NCI-H2171 treated with DMSO at 0.1 percent for 48 hours (cell line): ENCODE data around the gene YWHAH.

Experiments
- DNase-seq: peaks from one replicate; lab custom pipeline; 2025; lab: John Stamatoyannopoulos, UW

YWHAH gene

DNA sequence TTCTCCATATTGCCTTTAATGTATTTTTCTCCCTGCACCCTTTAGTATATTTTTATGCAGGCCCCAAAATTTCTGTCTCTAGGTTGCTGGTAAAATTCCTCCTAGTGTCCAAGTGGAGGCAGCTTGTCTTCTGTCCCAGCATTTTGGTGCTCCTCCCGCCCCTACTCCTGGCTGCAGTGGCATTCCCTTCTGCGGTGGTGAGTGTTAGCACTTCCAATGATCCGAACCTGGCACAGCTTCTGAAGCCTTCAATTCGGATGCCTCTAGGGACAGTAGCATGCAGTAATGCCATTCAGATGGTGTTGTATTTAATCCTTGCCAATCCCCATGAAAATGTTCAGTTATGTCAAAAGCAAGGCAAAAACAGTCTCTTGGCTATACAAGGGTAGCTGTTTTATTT lies 5.9 kb downstream of the YWHAH start:
- DNase-seq: no peak

DNA sequence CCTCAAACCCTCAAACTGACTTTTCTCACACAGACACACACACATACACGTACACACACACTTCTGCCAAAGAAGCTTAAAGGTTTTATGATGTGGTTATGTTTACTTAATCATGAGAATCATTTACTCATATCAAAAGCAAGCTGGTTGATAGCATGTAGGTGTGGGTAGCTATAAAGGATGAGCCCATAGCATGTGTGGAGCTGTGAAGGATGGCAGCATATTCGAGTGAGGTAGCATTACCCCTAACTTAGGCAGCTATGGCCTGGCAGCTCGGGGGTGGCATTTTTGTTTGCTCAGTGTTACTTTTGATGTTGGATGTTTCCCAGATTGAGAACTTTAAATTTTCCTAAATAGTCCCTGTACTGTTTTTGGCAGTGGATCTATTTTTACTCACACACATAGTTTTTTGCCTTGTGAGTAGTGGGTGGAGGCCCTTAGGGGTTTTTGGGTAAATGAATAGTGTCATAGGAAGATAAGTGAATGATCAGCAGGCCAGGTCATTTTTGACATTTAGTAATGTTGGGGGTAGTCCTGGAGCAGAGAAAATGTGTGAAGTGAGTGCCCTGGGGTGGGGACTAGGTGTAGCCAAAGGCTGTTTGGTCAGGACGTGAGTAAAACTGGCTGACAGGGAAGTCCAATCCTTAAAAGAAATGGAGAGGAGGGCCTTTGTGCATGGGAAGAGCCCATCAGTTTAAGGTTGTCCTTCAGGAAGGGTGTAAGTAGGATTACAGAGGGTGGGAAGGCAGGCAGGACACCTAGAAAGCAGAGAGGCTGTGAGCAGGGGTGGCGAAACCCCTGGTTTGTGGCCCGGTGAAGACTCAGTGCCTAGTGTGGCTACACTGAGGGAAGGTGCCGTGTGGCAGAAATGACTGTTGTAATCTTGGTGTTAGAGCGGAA lies 7.1 kb downstream of the YWHAH start:
- no peak for DNase-seq

DNA sequence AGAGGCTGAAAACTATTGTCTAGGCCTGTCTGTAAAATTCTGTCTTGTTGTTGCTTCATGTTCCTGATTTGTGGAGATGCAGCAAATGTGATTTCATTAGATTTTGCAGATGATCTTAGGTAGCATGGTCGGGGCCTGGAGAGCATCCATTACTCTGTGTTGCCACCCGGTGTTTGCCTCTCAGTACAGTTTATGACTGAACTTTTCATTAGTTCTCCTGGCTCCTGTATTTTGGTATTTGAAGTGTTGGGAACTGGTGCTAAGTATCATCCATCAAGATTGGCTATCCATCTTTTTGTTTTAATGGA lies 7.7 kb downstream of the YWHAH start:
- DNase-seq: no peak

DNA sequence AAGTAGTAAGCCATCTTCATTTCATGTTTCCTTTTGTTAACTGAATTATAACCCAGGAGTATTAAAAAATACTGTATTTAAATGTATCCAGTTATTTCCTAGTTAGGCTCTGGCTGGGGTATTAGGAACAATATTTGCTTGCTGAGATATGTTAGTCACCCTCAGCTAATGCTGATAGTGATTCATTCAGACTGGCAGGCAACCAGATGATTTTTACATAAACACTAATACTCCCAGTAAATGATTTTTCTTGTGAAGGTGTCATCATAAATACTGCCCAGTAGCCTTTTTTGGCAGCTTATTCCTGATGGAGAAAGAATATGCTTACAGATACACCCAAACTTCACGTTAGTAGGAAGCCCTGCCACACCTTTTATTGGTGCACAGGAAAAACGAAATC lies 8.1 kb downstream of the YWHAH start:
- DNase-seq: no peak

DNA sequence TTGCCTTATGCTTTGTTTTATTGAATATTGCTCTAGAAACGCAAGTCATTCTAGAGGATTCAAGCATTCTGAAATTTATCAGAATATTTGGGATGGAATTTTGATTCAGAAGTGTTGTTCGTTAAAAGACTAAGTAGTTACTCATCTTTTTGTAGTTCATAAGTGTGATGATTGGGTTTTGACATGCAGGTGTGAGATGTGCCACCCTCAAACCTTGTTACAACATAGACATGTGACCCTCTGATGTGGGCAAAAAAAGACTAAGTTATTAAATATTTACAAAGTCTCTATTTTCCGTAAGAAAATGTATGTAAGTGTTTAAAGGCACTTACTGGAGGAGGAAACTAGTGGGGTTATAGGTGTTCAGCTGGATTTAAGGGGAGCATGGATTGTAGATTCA lies 8.9 kb downstream of the YWHAH start:
- DNase-seq: no peak

DNA sequence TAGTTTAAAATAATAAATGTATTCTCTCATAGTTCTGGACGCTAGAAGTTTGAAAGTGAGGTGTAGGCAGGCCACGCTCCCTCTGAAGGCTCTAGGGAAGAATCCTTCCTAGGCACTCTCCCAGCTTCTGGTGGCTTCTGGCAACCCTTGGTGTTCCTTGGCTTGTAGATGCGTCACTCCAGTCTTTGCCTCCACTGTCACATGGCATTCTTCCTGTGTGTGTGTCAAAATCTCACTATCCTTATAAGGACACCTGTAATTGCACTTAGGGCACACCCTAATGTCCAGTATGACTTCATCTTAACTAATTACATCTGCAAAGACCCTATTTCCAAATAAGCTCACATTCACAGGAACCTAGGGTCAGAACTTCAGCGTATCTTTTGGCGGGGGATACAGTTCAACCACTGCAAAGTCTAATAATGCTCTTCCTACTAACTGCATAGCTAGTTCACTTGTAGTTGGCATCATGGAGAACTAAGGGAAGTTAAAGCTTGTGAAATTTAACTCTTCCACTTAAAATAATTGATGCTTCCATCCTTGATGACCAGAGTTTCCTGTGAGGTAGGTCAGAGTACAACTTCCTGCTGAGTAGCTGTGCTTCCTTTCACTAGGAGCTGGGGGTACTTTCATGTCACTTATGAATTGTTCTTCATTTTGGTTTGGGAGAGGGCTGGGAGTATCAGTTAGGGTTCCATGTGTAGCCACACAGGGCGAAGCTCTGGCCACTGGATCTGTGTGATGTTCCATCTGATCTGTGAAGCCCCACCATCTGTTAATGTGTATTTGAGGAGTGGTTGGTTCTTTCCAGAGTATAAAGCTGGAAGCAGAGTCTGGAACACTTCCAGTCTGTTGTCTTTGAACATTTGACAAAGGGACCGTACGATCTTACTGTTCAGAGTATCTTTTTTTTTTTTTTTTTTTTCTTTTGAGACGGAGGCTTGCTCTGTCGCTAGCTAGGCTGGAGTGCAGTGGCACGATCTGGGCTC lies 10.5 kb downstream of the YWHAH start:
- peak; percentile 14 for DNase-seq

DNA sequence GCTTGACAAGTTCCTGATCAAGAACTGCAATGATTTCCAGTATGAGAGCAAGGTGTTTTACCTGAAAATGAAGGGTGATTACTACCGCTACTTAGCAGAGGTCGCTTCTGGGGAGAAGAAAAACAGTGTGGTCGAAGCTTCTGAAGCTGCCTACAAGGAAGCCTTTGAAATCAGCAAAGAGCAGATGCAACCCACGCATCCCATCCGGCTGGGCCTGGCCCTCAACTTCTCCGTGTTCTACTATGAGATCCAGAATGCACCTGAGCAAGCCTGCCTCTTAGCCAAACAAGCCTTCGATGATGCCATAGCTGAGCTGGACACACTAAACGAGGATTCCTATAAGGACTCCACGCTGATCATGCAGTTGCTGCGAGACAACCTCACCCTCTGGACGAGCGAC lies 12.0 kb downstream of the YWHAH start:
- no peak for DNase-seq

DNA sequence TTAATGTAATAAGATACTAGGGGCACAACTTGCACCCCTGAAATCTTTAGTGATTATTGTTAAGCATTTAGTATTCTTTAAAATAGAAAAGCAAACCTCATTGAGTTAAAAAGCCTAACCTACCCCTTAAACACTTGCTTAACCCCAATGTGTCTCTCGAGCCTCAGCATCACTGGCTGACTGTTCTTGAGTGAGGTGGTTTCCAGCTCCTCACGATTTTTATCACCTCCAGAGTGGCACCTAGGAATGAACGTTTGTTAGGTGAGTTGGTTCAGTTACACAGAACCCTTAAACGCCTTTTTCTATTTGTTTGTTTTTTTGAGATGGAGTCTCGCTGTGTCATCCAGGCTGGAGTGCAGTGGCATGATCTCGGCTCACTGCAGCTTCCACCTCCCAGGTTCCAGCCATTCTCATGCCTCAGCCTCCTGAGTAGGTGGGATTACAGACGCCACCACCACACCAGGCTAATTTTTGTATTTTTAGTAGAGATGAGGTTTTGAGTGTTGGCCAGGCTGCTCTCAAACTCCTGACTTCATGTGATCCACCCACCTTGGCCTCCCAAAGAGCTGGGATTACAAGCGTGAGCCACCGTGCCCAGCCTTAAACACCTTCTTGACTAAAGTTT lies 13.7 kb downstream of the YWHAH start:
- DNase-seq: no peak

DNA sequence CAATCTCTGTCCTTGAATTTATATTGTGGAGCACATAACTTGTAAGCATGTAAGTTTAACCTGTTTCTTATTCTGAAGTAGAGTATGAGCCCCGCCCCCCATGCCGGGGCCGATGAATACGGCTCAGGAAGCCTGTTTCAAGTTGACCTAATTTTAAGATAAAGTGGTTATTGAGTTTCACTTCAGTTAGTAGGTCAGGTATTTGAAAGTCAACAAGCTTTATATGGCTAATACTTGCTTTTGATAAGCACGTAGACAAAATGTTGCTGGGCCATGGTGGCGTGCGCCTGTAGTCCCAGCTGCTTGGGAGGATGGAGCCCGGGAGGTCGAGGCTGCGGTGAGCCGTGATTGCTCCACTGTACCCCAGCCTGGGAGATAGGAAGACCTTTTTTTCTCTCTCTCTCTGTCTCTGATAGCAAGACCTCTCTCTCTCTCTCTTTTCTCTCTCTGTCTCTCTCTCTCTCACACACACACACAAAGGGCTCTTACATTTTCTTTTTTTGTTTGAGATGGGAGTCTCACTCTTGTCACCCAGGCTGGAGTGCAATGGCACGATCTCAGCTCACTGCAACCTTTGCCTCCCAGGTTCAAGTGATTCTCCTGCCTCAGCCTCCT lies 14.4 kb downstream of the YWHAH start:
- no peak for DNase-seq

DNA sequence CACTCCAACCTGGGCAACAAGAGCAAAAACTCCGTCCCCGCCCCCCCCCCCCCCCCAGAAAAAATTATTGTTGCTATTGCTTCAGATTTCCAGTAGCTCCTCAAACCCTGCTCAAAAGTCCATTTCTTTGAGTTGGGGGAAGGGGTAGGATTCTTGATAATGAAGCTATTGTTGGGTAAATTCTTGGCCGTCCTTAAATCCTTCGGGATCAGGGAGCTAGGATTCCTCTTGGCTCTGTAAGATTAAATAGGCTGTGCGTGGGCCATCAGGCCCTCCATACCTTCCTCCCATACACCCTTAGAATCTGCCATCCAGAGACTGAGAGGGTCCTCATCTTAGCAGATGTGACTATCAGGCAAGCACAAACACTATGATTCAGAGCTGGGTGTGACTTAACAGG lies 16.4 kb downstream of the YWHAH start:
- no peak for DNase-seq

DNA sequence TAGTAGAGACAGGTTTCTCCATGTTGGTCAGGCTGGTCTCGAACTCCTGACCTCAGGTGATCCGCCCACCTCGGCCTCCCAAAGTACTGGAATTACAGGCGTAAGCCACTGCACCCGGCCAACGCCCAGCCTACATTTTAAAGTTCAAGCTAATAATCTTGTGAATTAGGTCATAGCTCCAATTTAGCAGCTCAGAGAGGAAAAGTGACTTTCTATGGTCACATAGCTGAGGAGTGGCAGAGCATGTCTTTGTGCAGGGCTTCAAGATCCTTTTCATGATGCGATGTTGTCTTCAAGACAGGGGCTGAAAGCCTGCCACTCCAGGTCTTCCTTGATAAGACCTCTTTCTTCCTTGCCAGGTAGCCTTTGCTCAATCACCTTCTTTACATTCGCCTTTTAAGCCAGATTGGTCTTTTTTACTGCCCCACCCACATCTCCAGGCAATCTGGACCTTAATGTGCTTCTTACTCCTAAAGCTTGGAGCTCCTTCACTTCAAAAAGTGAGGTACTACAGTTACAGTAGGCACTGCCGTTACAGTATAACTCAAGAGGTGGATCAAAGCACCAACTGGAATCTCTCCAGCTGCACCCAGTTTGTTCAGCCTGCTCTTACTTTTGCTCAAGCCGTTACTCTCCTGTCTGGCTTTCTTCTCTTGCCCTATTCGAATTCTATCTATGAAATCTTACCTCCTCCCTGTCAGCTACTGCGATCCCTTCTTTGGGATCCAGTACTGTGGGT lies 18.2 kb downstream of the YWHAH start:
- no peak for DNase-seq

DNA sequence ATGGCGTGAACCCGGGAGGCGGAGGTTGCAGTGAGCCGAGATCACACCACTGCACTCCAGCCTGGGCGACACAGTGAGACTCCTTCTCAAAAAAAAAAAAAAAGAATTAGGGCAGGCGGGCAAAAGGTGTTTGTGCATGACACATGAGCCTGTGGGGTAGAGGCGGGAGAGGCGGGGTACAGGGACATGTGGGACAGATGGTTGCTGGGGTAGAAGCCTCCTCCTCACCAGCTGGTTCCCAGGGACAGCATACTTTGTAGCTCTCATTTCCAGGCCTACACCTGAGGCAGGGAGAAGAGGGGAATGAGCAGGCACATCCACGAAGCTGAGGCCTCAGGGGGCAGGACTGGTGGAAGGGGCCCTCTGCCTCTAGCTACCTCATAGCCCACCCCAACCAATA lies 23.7 kb downstream of the YWHAH start:
- DNase-seq: peak; percentile 96

DNA sequence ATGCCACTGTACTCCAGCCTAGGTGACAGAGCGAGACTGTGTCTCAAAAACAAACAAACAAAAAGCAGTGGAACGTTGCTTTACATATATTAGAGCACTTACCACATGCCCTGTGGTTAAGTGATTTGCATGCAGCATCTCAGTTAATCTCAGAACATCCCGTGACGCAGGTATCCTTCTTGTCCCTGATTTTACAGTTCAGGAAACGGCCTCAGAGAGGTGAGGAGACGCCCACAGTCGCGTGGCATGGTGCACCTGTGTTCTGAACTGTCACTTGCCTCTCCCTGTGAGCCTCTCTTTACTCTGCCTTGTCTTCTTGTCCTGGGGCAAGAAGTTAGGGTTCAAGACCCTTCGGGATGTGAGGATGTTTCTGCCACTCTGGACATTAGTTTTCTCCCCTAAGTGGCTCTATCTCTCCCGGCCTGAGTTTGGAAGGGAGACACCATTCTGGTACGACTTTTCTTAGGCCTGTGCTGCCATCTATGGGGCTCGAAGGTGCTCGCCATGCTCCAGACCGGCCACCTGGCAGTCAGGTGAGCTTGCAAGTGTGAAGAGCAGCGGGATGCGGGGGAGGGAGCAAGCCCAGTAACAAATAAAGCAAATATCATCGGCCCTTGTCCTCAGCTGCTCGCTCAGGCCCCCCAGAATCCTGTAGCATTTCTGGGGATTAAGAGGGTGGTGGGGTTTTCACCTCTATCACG lies 25.6 kb downstream of the YWHAH start:
- peak; percentile 90 for DNase-seq

DNA sequence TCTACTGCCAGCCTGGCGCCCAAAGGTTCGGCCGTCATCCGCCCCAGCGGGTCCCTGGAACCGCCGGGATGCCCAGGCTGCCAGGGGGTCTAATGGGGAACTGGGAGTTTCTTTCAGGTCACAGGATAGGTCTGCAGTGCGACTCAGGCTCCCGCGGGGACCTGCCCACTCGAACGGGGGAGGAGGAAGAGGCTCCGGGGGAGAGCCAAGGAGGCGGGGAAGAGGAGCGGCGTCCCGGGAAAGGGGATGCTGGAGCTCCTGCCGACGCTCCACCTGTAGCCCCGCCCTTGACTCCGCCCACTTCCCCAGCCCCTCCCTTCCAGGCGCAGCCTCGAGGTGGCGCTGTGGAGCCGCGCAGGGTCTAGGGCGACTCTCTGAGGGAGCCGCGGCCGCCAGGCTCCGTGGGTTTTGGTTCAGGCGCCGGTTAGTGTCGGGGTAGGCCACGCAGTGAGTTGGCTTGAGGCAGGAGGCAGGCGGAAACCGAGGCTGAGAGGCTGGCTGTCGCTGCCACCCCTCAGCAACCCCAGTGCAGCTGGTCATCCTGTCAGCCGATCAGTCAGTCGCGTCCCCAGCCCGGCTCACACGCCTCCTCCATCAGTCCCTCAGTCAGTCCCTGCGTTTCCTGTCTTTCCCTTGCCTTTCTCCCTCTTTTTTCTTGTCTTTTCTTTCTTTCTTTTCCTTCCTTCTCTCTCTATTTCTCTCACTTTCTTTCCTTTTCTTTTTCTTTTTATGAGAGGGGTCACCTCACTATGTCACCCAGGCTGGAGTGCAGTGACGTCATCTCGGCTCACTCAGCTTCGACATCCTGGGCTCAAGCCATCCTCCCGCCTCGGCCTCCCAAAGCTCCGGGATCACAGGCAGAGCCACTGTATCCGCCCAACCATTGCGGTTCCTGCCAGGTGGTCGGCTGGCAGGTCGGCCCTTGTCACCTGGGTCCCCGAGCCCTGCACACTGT lies 26.4 kb downstream of the YWHAH start:
- DNase-seq: peak; percentile 85

DNA sequence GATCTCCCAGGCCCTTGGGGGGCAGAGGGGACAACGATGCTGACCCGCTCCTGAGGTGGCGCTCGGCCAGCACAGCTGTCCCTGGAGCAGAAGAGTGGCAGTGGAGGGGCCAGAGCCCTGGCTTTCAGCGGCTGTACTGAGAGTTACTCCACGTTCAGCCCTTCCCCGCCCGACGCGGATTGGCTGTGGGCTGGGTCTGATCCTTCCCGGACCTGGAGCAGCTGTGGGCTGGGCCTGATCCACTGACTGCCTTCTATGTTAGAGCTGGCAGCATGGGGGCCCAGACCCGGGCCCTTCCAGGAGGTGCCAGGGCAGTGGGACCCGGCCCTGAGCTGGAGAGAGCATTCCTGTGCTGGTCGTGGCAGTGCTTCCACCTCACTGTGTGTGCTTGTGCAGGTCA lies 27.8 kb downstream of the YWHAH start:
- DNase-seq: no peak

DNA sequence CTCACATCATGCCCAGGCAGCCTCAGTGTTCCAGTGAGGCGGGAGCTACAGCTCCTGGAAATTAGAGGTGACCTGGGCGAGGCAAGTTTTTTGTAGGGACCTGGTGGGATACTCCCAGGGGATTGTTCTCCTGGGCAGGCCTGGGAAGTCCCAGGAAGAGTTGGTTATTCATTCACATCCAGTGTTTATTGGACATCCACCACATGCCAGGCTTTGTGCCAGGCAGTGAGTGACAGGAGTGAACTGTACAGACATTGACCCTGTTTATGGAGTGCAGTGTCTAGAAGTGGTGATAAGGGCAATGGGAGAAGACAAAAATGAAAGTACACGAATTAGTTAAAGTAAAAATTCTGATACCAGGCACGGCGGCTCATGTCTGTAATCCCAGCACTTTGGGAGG lies 29.4 kb downstream of the YWHAH start:
- DNase-seq: no peak

DNA sequence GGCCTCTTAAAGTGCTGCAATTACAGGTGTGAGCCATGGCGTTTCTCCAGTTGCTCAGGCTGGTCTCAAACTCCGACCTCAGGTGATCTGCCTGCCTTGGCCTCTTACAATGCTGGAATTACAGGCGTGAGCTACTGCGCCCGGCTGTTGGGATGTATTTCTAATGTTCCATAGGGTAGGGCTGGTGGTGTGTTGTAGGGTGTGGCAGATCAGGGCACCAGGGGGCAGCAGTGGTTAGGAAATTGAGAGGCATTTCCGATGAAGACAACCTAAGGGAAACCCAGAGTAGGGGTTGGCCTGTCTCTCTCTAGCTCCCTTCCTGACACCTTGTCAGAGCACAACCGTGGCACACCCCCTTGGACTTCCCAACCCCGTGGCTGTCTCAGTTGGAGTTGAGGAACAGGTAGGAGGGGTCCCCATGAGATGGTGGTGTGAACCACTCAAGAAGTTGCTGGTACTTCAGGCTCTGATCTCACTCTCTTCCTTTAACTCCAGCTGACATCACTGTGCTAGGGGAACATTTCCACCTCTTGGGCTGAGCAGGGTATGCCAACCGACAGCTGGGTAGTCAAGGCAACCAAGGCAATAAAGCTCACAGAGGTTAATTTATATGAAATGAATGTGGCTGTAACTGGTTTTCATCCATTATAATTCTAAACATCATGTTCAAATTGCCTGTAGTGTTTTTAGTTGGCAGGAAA lies 33.0 kb downstream of the YWHAH start:
- DNase-seq: peak; percentile 82

DNA sequence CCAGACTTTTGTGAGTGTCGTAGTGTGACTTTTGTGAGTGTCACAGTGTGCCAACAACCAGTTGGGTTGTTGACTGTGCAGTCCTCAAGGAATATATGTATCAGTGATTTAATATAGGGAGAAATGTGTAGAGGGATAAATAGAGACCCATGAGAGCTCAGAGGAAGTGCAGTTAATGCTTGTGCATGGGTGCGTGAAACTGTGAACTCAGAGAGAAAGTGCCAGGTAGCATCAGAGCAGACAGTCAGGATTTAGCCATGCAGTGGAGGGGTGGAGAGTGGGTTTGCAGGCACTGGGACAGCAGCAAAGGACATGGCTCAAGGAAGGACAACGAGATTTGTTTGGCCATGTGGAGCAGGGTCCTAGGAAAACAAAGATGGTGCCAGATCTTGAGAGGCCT lies 33.6 kb downstream of the YWHAH start:
- peak; percentile 36 for DNase-seq

DNA sequence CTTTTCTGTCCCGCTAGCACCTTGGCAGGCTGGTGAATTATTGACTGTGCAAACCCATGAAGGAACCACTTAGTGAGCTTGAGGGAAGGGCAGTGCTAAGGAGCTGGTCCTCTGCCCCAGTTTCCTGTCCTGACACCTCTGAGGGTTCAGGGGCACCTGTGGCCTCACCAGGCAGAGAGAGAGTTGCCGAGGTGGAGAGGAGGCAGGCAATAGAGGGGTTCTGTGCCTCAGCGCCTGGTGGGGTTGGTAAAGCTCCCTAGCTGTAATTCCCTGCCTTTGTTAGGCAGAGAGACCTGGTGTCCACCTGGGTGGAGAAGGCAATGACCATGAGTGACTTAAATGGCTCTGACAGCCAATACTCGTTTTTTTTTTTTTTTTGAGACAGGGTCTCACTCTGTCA lies 36.3 kb downstream of the YWHAH start:
- DNase-seq: no peak
